Dendritic cell treated with granulocyte-macrophage colony-stimulating factor and Interleukin-4, amounts not matched to agents 40 ng/mL and 50 ng/mL, for 4 days (primary cell): ENCODE results near the gene UGT2B17.
"Not testable (repeated sequence)": the region's sequence is repeated elsewhere in the genome, so short reads cannot be mapped to it uniquely, and the experiment has no call there.

Source experiments
- H3K27ac Mint-ChIP-seq: one replicate; pipeline ENCODE4 v1.8.0; 2022; ENCODE audit warnings: mild to moderate bottlenecking, mixed read lengths
- H3K27me3 Mint-ChIP-seq: one replicate; pipeline ENCODE4 v1.8.0; 2022; ENCODE audit warnings: mild to moderate bottlenecking, mixed read lengths
- H3K36me3 Mint-ChIP-seq: one replicate; pipeline ENCODE4 v1.8.0; 2022; ENCODE audit warnings: low read depth, mixed read lengths
- H3K4me1 Mint-ChIP-seq: one replicate; pipeline ENCODE4 v1.8.0; 2022; ENCODE audit warnings: low read depth, mixed read lengths
- H3K4me3 Mint-ChIP-seq: one replicate; pipeline ENCODE4 v1.8.0; 2022; ENCODE audit warnings: mild to moderate bottlenecking, moderate library complexity, mixed read lengths
- H3K9me3 Mint-ChIP-seq: one replicate; pipeline ENCODE4 v1.8.0; 2022; ENCODE audit warnings: mixed read lengths
- intact Hi-C: fragments of 100-400 bp; cut with micrococcal nuclease; formaldehyde crosslinking; loops from one replicate; pipeline ENCODE4 v1.15.0; 2022

Gene UGT2B17

GRCh38 chr4:68552818-68553811, 23.0 kb downstream of the UGT2B17 start:
- H3K4me1 Mint-ChIP-seq, H3K27ac Mint-ChIP-seq, H3K36me3 Mint-ChIP-seq, H3K27me3 Mint-ChIP-seq, H3K9me3 Mint-ChIP-seq, intact Hi-C loops, H3K4me3 Mint-ChIP-seq: not testable (repeated sequence)

- H3K27me3 Mint-ChIP-seq, H3K4me1 Mint-ChIP-seq, H3K36me3 Mint-ChIP-seq, H3K4me3 Mint-ChIP-seq, intact Hi-C loops, H3K27ac Mint-ChIP-seq: not testable (repeated sequence)
- peaks cover 49% of the 10 kb centered on the region for H3K9me3 Mint-ChIP-seq
Measured at GRCh38 chr4:68542742-68543141, 33.4 kb downstream of the UGT2B17 start.

- intact Hi-C loops, result no loop called here
- H3K9me3 Mint-ChIP-seq, result peaks cover 48% of the 10 kb centered on the region
Measured at GRCh38 chr4:68536375-68536774, 39.7 kb downstream of the UGT2B17 start.

GRCh38 chr4:68535974-68536373, 40.1 kb downstream of the UGT2B17 start:
- Mint-ChIP-seq H3K4me3 (no peak overlapping the region), H3K27me3 (no peaks in the 10 kb centered on the region), H3K27ac (no peak overlapping the region), H3K4me1 (no peaks in the 10 kb centered on the region), H3K9me3 (peaks cover 44% of the 10 kb centered on the region), H3K36me3 (no peaks in the 10 kb centered on the region)
- intact Hi-C loops, result no loop called here

More at GRCh38 chr4:68536375-68536774, 39.7 kb downstream of the UGT2B17 start:
- H3K4me3 Mint-ChIP-seq, result no peak overlapping the region
- H3K4me1 Mint-ChIP-seq, result no peaks in the 10 kb centered on the region
- H3K27ac Mint-ChIP-seq, result no peak overlapping the region
- no peaks in the 10 kb centered on the region for H3K36me3 Mint-ChIP-seq
- no peaks in the 10 kb centered on the region for H3K27me3 Mint-ChIP-seq

- intact Hi-C loops, H3K36me3 Mint-ChIP-seq, H3K27me3 Mint-ChIP-seq, H3K4me3 Mint-ChIP-seq, H3K9me3 Mint-ChIP-seq, H3K4me1 Mint-ChIP-seq, H3K27ac Mint-ChIP-seq: not testable (repeated sequence)
Measured at GRCh38 chr4:68522232-68522631, 53.9 kb downstream of the UGT2B17 start.

- Mint-ChIP-seq H3K27me3 (no peaks in the 10 kb centered on the region), H3K4me3 (no peak overlapping the region), H3K4me1 (no peaks in the 10 kb centered on the region), H3K36me3 (no peaks in the 10 kb centered on the region), H3K9me3 (no peaks in the 10 kb centered on the region), H3K27ac (no peak overlapping the region)
- intact Hi-C loops, result no loop called here
Measured at GRCh38 chr4:68520985-68521384, 55.1 kb downstream of the UGT2B17 start.

- intact Hi-C loops, result no loop called here
Measured at GRCh38 chr4:68518889-68519288, 57.2 kb downstream of the UGT2B17 start.

GRCh38 chr4:68505452-68505851, 70.7 kb downstream of the UGT2B17 start:
- H3K4me1 Mint-ChIP-seq, H3K27me3 Mint-ChIP-seq, intact Hi-C loops, H3K4me3 Mint-ChIP-seq, H3K9me3 Mint-ChIP-seq, H3K27ac Mint-ChIP-seq, H3K36me3 Mint-ChIP-seq: not testable (repeated sequence)

More at GRCh38 chr4:68518889-68519288, 57.2 kb downstream of the UGT2B17 start:
- Mint-ChIP-seq H3K36me3 (no peaks in the 10 kb centered on the region), H3K27me3 (no peaks in the 10 kb centered on the region), H3K9me3 (no peaks in the 10 kb centered on the region), H3K27ac (no peak overlapping the region), H3K4me1 (no peaks in the 10 kb centered on the region), H3K4me3 (no peak overlapping the region)

GRCh38 chr4:68504836-68505235, 71.3 kb downstream of the UGT2B17 start:
- H3K36me3 Mint-ChIP-seq, H3K27me3 Mint-ChIP-seq, H3K4me1 Mint-ChIP-seq, intact Hi-C loops, H3K27ac Mint-ChIP-seq, H3K9me3 Mint-ChIP-seq, H3K4me3 Mint-ChIP-seq: not testable (repeated sequence)

GRCh38 chr4:68503462-68503861, 72.7 kb downstream of the UGT2B17 start:
- H3K36me3 Mint-ChIP-seq, H3K27me3 Mint-ChIP-seq, H3K4me1 Mint-ChIP-seq, intact Hi-C loops, H3K4me3 Mint-ChIP-seq, H3K27ac Mint-ChIP-seq, H3K9me3 Mint-ChIP-seq: not testable (repeated sequence)

GRCh38 chr4:68499021-68499420, 77.1 kb downstream of the UGT2B17 start:
- no peaks in the 10 kb centered on the region for H3K27me3 Mint-ChIP-seq
- H3K9me3 Mint-ChIP-seq, result no peaks in the 10 kb centered on the region
- no peaks in the 10 kb centered on the region for H3K36me3 Mint-ChIP-seq
- H3K27ac Mint-ChIP-seq, result no peak overlapping the region
- peaks cover 6% of the 10 kb centered on the region for H3K4me1 Mint-ChIP-seq
- no peak overlapping the region for H3K4me3 Mint-ChIP-seq
- intact Hi-C loops, result no loop called here

GRCh38 chr4:68498413-68499007, 77.6 kb downstream of the UGT2B17 start:
- Mint-ChIP-seq H3K9me3 (no peaks in the 10 kb centered on the region), H3K27me3 (no peaks in the 10 kb centered on the region), H3K27ac (no peak overlapping the region), H3K36me3 (no peaks in the 10 kb centered on the region), H3K4me3 (no peak overlapping the region), H3K4me1 (peaks cover 10% of the 10 kb centered on the region)
- intact Hi-C loops, result no loop called here

GRCh38 chr4:68494688-68495087, 81.4 kb downstream of the UGT2B17 start:
- Mint-ChIP-seq H3K4me3 (no peak overlapping the region), H3K4me1 (peaks cover 10% of the 10 kb centered on the region), H3K36me3 (no peaks in the 10 kb centered on the region), H3K9me3 (no peaks in the 10 kb centered on the region), H3K27me3 (no peaks in the 10 kb centered on the region), H3K27ac (no peak overlapping the region)
- intact Hi-C loops, result no loop called here

- no peak overlapping the region for H3K4me3 Mint-ChIP-seq
- no peaks in the 10 kb centered on the region for H3K27me3 Mint-ChIP-seq
- H3K4me1 Mint-ChIP-seq, result peaks cover 10% of the 10 kb centered on the region
- intact Hi-C loops, result no loop called here
- H3K27ac Mint-ChIP-seq, result no peak overlapping the region
- H3K36me3 Mint-ChIP-seq, result no peaks in the 10 kb centered on the region
- no peaks in the 10 kb centered on the region for H3K9me3 Mint-ChIP-seq
Measured at GRCh38 chr4:68490826-68491457, 85.2 kb downstream of the UGT2B17 start.
